ENCODE data around the gene KHNYN.
A peak's percentile ranks its signal among the peaks of the same experiment; 100 is the strongest.
"Not testable (repeated sequence)": the region's sequence is repeated elsewhere in the genome, so short reads cannot be mapped to it uniquely, and the experiment has no call there.

The KHNYN gene

GRCh38 chr14:24465805-24466204, 36.1 kb downstream of the KHNYN start:
- no peak for DNase-seq

- DNase-seq, result not testable (repeated sequence)
These were observed 40.7 kb downstream of the KHNYN start for GRCh38 chr14:24470450-24470849.

GRCh38 chr14:24473211-24473610, 43.5 kb downstream of the KHNYN start:
- DNase-seq, result no peak

- DNase-seq, result no peak
These were observed 45.5 kb downstream of the KHNYN start for GRCh38 chr14:24475261-24475660.

- not testable (repeated sequence) for DNase-seq
These were observed 50.2 kb downstream of the KHNYN start for GRCh38 chr14:24479999-24480398.

- peak in 4 of 58 donors; percentile 0 to 31 (median 3) for DNase-seq
These were observed 52.0 kb downstream of the KHNYN start for GRCh38 chr14:24481622-24482324.

GRCh38 chr14:24482699-24483303, 53.0 kb downstream of the KHNYN start:
- DNase-seq, result not testable (repeated sequence)

GRCh38 chr14:24483604-24484252, 54.0 kb downstream of the KHNYN start:
- DNase-seq, result no peak
